HG02642 (cell line): ENCODE results near the gene CCNJL.
"Not testable (repeated sequence)": the region's sequence is repeated elsewhere in the genome, so short reads cannot be mapped to it uniquely, and the experiment has no call there.

Experiments used
- ATAC-seq: cut with Tn5 transposase; IDR thresholded peaks from one replicate; pipeline ENCODE4 v1.9.1; 2021; ENCODE audit warnings: mild to moderate bottlenecking; ENCODE audit not compliant: unreplicated experiment, poor library complexity

CCNJL gene

GRCh38 chr5:160339406-160340130, 27.2 kb upstream of the CCNJL start:
- no peak for ATAC-seq

- not testable (repeated sequence) for ATAC-seq
Observed at GRCh38 chr5:160334716-160335115, 22.4 kb upstream of the CCNJL start.

- no peak for ATAC-seq
Observed at GRCh38 chr5:160333721-160334120, 21.4 kb upstream of the CCNJL start.

- ATAC-seq = no peak
Observed at GRCh38 chr5:160330212-160330611, 17.8 kb upstream of the CCNJL start.

DNA sequence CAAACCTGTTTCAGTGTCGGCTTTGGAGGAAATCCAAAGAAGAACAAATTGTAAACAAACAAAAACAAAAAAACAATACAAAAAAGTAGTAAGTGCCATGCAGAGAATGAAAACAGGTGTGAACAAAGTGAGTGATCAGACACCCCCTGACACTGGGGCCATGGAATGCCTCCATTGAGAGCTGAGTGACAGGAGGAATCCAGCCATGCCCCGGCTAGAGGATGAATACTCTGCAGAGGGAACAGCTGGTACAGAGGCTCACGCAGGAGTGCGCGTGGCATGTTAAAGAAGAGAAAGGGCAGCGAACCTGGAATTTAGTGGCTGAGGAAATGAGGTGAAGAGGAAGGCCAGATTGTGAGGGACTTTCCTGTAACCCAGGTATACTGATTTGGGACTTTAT, 15.5 kb upstream of the CCNJL start:
- no peak for ATAC-seq

- ATAC-seq = no peak
Observed at GRCh38 chr5:160326981-160327380, 14.6 kb upstream of the CCNJL start.

- ATAC-seq = no peak
Observed at GRCh38 chr5:160325716-160326115, 13.4 kb upstream of the CCNJL start.

- ATAC-seq = no peak
Observed at GRCh38 chr5:160324886-160325285, 12.5 kb upstream of the CCNJL start.

DNA sequence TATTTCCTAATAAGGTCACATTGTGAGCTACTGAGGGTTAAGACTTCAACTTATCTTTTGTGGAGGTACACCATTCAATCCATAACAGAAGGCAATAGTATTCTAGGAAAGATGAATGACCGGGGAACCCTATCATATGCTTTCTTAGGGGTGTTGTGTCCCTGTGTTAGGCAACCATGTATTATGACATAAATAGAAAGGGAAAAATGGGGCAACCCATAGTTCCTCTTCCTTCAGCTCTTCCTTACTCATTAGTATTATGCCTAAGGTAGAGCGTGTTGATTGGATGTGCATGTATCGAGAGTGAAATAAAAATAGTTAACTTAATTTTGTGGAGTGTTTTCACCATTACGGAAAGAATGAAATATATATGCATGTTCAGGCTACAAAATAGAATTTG, 6.0 kb upstream of the CCNJL start:
- no peak for ATAC-seq

GRCh38 chr5:160317434-160317833, 5.1 kb upstream of the CCNJL start:
- no peak for ATAC-seq

GRCh38 chr5:160315968-160316367, 3.6 kb upstream of the CCNJL start:
- no peak for ATAC-seq

DNA sequence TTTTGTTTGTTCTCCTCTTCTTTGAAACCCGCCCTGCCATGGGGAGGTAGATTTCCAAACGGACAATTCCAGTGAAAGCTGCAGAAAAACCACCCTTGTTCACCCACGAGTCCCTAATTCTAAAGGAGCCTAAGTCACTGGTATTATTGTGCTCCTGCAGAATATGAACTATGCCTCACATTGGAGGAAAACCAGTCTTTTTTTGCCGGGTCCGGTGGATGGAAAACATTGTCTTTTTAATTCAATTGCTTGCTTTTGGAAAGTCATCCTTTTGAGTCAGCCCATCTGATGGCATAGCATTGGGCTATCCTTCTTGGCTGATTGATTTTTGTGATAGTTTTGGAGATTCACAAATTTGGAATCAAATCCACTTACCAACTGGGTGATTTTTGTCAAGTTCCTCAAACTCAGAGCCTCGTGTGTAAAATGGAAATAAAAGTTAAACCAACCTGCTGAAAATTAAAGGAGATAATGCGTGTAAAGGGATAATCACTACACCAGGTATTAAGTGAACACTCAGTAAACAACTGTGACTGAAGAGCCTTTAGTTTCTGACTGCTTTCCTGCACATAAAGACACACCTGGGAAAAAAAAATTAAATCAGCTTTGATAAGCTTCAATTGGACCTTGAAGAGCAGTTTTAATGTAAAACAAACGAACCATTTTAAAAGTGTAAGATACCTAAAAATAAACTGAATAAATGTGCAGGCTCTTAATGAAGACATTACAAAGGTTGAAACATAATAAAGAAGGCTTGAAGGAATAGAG, 780 bp upstream of the CCNJL start:
- no peak for ATAC-seq

DNA sequence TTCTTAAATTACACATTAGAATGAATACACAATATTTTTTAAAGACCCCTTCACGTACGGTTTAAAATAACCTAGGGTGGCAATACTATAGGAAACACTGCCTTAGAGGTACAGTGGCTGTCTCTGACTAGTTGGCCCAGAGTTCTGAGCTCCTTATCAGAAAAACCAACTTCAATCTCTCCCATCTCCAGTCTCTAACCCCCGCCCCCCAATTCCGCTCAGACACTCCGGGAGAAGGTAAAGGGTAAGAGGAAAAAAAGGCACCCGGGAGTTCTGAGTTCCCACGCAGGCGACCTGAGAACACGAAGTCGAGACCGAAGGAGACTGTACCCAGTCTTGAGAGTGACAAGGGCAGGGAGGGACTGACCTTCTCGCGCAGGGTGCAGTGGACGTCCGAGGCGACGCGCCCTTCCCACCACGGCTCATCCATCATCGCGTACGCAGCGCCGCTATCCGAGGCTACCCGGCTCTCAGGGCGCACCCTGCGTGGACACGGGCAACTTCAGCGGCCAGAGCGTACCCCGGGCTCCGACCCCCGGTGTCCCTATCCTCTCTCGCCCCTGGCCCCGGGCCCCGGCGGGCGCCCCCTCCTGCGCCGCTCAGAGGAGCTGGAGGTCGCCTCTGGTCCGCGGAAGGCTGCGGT, 752 bp downstream of the CCNJL start:
- peak; percentile 21 for ATAC-seq

GRCh38 chr5:160310552-160311295, 1.6 kb downstream of the CCNJL start:
- no peak for ATAC-seq

- ATAC-seq = no peak
Observed at GRCh38 chr5:160310140-160310539, 2.2 kb downstream of the CCNJL start.

- no peak for ATAC-seq
Observed at GRCh38 chr5:160306696-160307095, 5.7 kb downstream of the CCNJL start.

GRCh38 chr5:160305319-160305718, 7.0 kb downstream of the CCNJL start:
- no peak for ATAC-seq

DNA sequence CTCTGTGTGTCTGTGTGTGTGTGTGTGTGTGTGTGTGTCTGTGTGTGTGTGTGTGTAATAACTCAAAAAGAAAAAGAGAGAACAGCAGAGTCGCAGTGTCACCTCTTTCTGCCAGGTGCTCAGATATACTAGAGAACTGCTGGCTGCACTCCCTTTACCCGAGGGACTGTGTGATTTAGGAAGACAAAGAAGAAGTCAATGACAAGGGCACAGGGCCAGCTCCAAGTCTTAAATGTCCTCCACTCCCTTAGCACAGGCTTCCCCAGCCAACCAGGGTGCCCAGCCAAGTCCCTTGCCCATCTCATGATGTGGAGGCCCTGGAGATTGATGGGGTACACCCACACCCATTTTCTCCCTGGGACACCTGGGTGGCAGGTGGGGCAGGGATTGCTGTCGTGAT, 8.7 kb downstream of the CCNJL start:
- ATAC-seq = no peak

DNA sequence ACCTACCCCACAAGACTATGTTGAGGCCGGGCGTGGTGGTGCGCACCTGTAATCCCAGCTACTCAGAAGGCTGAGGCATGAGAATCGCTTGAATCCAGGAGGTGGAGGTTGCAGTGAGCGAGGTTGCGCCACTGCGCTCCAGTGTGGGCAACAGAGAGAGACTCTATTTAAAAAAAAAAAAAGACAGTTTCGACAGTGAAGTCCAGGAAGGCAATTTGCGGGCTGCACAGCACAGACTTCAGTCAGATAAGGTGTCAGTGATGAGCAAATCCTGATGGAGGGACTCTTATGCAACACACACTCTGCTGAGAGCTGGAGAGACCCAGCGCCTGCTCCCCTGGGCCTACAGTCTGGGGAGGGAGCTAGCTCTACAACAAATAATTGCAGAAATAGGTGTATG, 14.2 kb downstream of the CCNJL start:
- no peak for ATAC-seq

DNA sequence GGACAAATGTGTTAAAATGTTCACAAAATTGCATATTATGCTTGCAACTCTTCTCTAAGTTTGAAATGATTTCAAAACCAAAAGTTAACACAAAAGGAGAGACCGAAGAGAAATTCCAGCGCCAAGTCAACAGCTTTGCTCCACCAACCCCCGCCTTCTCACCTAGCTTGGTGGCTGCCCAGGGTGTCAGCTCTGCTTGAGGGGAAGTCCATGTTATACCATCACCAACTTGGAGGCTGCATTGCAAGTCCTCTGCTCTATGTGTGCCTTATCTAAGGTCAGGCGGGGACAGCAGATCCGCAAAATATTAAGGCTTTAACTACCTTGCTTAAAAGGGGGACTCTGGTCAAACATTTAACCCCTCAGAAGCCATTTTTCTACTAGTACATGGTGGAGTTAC, 14.6 kb downstream of the CCNJL start:
- ATAC-seq = no peak

GRCh38 chr5:160297004-160297403, 15.4 kb downstream of the CCNJL start:
- no peak for ATAC-seq
